ENCODE results near the gene AP1AR.

DNA sequence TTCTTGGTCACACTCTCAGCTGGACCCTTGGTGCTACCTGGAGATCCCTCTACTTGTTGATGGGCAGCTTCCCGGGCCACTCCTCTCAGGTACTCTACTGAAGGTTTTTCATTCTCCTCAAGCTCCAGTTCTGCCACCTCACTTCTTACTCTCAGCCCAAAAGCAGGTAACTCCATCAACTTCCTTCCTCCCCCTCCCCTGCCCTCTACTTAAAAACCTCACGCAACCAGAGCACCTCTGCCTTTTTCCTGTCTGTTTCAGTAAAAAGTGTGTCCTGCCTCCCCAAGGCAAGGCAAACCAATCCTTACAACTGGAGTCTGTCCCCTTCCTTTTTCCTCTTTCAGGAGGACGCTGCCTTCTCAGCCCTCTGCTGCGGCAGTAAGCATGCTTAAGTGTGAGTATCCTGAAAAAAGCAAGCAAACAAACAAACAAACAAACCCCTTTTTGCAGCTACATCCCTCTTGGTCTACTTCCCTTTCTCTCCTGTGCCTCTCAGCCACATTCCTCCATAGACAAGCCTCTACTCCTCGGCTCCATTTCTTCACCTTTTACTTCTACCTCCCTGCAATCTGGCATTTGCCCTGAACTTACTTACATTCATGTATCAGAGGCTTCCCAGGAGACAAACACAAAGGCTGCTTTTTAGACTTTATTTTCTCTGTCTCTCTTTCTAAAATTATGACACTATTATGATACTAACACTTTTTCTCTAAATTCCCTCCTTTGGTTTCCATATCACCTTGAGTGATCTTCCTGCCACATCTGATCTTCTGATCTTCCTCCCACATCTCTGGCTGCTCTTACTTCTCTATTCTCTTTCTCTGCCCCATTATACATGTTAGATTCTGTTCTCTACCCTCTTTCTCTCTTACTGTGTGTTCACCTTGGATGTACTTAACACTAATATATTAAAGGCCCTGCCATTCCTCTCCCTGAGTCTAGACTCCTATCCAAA lies 71.0 kb downstream of the AP1AR start:
- TF ChIP-seq, protein P1, sequence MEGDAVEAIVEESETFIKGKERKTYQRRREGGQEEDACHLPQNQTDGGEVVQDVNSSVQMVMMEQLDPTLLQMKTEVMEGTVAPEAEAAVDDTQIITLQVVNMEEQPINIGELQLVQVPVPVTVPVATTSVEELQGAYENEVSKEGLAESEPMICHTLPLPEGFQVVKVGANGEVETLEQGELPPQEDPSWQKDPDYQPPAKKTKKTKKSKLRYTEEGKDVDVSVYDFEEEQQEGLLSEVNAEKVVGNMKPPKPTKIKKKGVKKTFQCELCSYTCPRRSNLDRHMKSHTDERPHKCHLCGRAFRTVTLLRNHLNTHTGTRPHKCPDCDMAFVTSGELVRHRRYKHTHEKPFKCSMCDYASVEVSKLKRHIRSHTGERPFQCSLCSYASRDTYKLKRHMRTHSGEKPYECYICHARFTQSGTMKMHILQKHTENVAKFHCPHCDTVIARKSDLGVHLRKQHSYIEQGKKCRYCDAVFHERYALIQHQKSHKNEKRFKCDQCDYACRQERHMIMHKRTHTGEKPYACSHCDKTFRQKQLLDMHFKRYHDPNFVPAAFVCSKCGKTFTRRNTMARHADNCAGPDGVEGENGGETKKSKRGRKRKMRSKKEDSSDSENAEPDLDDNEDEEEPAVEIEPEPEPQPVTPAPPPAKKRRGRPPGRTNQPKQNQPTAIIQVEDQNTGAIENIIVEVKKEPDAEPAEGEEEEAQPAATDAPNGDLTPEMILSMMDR (IDR thresholded peaks at IDR 0.05; ENCODE audit: low read depth, low read length): no peak
- TF ChIP-seq EZH2phosphoT487 (IDR thresholded peaks at IDR 0.05; ENCODE audit: low read depth): no peak
